ENCODE results near the gene MAGED1. TPM values are rescaled to one million over a fixed set of nuclear protein-coding genes. Genes with fewer than 3 reads are reported as not detected.

Gene MAGED1, protein sequence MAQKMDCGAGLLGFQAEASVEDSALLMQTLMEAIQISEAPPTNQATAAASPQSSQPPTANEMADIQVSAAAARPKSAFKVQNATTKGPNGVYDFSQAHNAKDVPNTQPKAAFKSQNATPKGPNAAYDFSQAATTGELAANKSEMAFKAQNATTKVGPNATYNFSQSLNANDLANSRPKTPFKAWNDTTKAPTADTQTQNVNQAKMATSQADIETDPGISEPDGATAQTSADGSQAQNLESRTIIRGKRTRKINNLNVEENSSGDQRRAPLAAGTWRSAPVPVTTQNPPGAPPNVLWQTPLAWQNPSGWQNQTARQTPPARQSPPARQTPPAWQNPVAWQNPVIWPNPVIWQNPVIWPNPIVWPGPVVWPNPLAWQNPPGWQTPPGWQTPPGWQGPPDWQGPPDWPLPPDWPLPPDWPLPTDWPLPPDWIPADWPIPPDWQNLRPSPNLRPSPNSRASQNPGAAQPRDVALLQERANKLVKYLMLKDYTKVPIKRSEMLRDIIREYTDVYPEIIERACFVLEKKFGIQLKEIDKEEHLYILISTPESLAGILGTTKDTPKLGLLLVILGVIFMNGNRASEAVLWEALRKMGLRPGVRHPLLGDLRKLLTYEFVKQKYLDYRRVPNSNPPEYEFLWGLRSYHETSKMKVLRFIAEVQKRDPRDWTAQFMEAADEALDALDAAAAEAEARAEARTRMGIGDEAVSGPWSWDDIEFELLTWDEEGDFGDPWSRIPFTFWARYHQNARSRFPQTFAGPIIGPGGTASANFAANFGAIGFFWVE
- 40.2 and 187 TPM in 2 replicates for total RNA-seq (ENCODE audit: low replicate concordance)

DNA sequence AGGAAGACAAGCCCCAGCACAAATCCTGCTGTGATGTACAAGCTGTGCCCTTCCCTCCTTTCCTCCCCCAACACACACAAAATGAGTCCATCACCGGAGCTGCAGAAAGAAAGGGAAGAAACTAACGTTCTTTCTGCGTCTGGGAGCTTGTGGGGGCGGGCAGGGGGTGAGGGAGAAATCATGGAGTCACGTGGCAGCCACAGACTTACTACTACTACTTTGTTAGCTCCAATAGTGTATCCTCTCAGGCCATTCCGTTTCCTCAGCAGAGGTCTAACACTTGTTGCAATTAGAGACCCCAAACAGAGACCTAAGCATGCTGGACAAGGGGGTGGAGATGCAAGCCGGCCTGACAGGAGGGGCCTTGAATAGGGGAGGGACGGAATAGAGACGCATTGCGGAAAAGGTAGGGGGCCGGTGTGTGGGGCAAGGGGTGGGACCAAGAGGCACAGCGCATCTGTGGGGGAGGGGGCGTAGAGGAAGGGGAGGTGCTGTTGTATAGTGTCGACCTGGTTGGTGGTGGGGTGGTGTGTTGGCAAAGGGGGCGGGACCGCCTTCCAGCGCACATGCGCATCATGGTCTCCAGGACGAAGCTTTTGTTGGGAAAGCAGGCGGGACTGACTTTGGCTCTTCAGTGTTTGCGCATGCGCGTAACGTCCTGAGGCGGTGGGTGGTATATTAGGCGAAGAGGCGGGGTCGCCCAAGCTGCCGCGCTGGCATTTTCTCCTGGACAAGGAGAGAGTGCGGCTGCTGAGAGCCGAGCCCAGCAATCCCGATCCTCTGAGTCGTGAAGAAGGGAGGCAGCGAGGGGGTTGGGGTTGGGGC lies at the start of gene MAGED1:
MAGED1 (plus strand) TSS at position 703 of the 825 bp plus-strand sequence. CDS start 682 bp downstream, outside the sequence.

Other genes starting within 250 kb of the MAGED1 start
- not detected in 2 replicates for gene CENPVL2, start 210.8 kb upstream of the MAGED1 start, total RNA-seq (ENCODE audit: low replicate concordance)
- not detected in 2 replicates for gene CENPVL1, start 183.1 kb upstream of the MAGED1 start, total RNA-seq (ENCODE audit: low replicate concordance)
- gene GSPT2, start 150.2 kb upstream of the MAGED1 start, total RNA-seq (ENCODE audit: low replicate concordance): 1.9 and 4.6 TPM in 2 replicates
- gene MAGED4B, start 175.6 kb downstream of the MAGED1 start, total RNA-seq (ENCODE audit: low replicate concordance): 31.1 and 33.7 TPM in 2 replicates

All from smooth muscle cell of the coronary artery (primary cell).